ENCODE data around the gene SEC61B. TPM values are rescaled to one million over a fixed set of nuclear protein-coding genes. Genes with fewer than 3 reads are reported as not detected.
A peak's percentile ranks its signal among the peaks of the same experiment; 100 is the strongest.
"Not testable (repeated sequence)": the region's sequence is repeated elsewhere in the genome, so short reads cannot be mapped to it uniquely, and the experiment has no call there.

Gene SEC61B
- total RNA-seq, 2 experiments from 2014 or later = 122 to 124 TPM

DNA sequence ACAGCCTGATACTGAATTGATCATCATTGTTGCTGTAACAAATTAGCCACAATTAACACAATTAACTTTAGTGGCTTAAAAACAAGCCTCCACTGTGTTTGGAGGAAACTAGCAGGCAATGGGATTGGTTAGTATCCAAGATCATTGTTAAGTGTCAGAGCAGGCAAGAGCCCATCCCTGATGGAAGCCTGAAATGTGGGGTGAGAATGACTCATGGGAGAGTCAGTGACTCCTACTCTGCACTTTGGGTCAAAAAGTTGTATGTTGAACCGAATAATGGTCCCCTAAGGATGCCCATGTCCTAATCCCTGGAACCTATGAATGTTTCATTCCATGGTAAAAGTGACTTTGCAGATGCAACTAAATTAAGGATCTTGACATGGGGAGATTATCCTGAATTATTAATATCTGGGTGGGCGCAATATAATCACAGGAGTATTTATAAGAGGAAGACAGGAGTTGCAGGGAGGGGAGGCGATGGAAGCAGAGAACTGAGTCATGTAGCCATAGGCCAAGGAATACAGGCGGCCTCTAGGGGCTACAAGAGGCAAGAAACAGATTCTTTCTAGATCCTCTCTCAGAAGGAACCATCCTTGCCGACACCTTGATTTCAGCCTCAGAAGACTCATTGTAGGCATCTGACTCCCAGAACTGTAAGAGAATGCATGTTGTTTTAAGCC, 29.2 kb upstream of the SEC61B start:
- H3K4me3 Mint-ChIP-seq = no peak overlapping the region
- ChIA-PET CTCF (interaction anchor here (1.3 to 6.0 kb wide), 4 partner anchors 8 to 52 kb away, joined by 5 to 58 read pairs (median 6); no protein-coding TSS in a partner anchor), POLR2A (interaction anchor here (0.6 kb wide), 1 partner anchor 10 kb away, joined by 3 read pairs; no protein-coding TSS in a partner anchor)
- peaks cover 28% of the 10 kb centered on the region for H3K4me1 Mint-ChIP-seq (ENCODE audit: low read depth)
- no peaks in the 10 kb centered on the region for H3K36me3 Mint-ChIP-seq (ENCODE audit: low read depth)
- DNase-seq (no peak), ATAC-seq (peak; percentile 53)
- no peaks in the 10 kb centered on the region for H3K9me3 Mint-ChIP-seq (ENCODE audit: insufficient read depth)
- no peaks in the 10 kb centered on the region for H3K27me3 Mint-ChIP-seq (ENCODE audit: low read depth)
- H3K27ac Mint-ChIP-seq = no peak overlapping the region

GRCh38 chr9:99193466-99193821, 28.6 kb upstream of the SEC61B start:
- ATAC-seq = peak; percentile 87
- no peak overlapping the region for H3K4me3 Mint-ChIP-seq
- H3K27me3 Mint-ChIP-seq (ENCODE audit: low read depth) = no peaks in the 10 kb centered on the region
- H3K27ac Mint-ChIP-seq = no peak overlapping the region
- peak; percentile 48 for DNase-seq
- POLR2A ChIA-PET = interaction anchor here (0.6 kb wide), 1 partner anchor 11 kb away, joined by 3 read pairs; no protein-coding TSS in a partner anchor
- no peaks in the 10 kb centered on the region for H3K36me3 Mint-ChIP-seq (ENCODE audit: low read depth)
- no peaks in the 10 kb centered on the region for H3K9me3 Mint-ChIP-seq (ENCODE audit: insufficient read depth)
- CTCF ChIA-PET = interaction anchor here (1.3 to 6.0 kb wide), 5 partner anchors 8 to 171 kb away, joined by 3 to 58 read pairs (median 5); no protein-coding TSS in a partner anchor
- H3K4me1 Mint-ChIP-seq (ENCODE audit: low read depth) = peaks cover 31% of the 10 kb centered on the region

DNA sequence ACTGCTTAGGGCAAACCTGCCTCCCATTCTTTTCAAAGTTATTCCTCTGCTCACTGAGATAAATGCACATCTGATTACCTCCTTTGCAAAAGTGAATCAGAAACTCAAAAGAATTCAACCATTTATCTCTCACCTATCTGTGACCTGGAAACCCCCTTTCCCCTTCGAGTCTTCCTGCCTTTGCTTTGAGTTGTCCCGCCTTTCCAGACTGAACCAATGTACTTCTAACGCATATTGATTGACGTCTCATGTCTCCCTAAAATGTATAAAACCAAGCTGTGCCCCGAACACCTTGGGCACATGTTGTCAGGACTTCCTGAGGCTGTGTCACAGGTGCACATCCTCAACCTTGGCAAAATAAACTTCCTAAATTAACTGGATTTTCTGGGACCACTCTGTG, 25.6 kb upstream of the SEC61B start:
- H3K27ac Mint-ChIP-seq; ATAC-seq; DNase-seq; H3K36me3 Mint-ChIP-seq (ENCODE audit: low read depth); H3K27me3 Mint-ChIP-seq (ENCODE audit: low read depth); H3K4me3 Mint-ChIP-seq; H3K9me3 Mint-ChIP-seq (ENCODE audit: insufficient read depth): not testable (repeated sequence)
- CTCF ChIA-PET = interaction anchor here (1.0 to 6.0 kb wide), 3 partner anchors 11 to 1020 kb away, joined by 3 to 58 read pairs (median 17); no protein-coding TSS in a partner anchor
- H3K4me1 Mint-ChIP-seq (ENCODE audit: low read depth) = peaks cover 31% of the 10 kb centered on the region
- POLR2A ChIA-PET = interaction anchor here (1.3 to 2.2 kb wide), 2 partner anchors 25 to 26 kb away, joined by 3 to 6 read pairs; partner anchors contain the start of genes ALG2 and SEC61B

- ATAC-seq = no peak
- Mint-ChIP-seq H3K27ac (no peak overlapping the region), H3K4me3 (no peak overlapping the region)
Observed at GRCh38 chr9:99197124-99197630, 24.9 kb upstream of the SEC61B start.

GRCh38 chr9:99197987-99198386, 24.1 kb upstream of the SEC61B start:
- no peak for ATAC-seq
- Mint-ChIP-seq H3K9me3 (ENCODE audit: insufficient read depth) (no peaks in the 10 kb centered on the region), H3K27ac (no peak overlapping the region), H3K36me3 (ENCODE audit: low read depth) (no peaks in the 10 kb centered on the region), H3K4me3 (no peak overlapping the region), H3K4me1 (ENCODE audit: low read depth) (peaks cover 23% of the 10 kb centered on the region), H3K27me3 (ENCODE audit: low read depth) (no peaks in the 10 kb centered on the region)
- POLR2A ChIA-PET = interaction anchor here (0.6 to 2.2 kb wide), 2 partner anchors 24 to 222 kb away, joined by 3 to 6 read pairs; partner anchors contain the start of genes ALG2 and SEC61B
- no peak for DNase-seq
- CTCF ChIA-PET = interaction anchor here (0.9 to 6.0 kb wide), 4 partner anchors 13 to 58 kb away, joined by 3 to 58 read pairs (median 10); no protein-coding TSS in a partner anchor

More at GRCh38 chr9:99197124-99197630, 24.9 kb upstream of the SEC61B start:
- CTCF ChIA-PET = interaction anchor here (0.8 to 6.0 kb wide), 6 partner anchors 12 to 1019 kb away, joined by 3 to 58 read pairs (median 4); no protein-coding TSS in a partner anchor
- Mint-ChIP-seq H3K36me3 (ENCODE audit: low read depth) (no peaks in the 10 kb centered on the region), H3K27me3 (ENCODE audit: low read depth) (no peaks in the 10 kb centered on the region), H3K4me1 (ENCODE audit: low read depth) (peaks cover 30% of the 10 kb centered on the region), H3K9me3 (ENCODE audit: insufficient read depth) (no peaks in the 10 kb centered on the region)
- POLR2A ChIA-PET = interaction anchor here (0.6 to 2.2 kb wide), 4 partner anchors 24 to 715 kb away, joined by 3 to 7 read pairs (median 4); partner anchors contain the start of genes ALG2 and SEC61B
- DNase-seq = no peak

GRCh38 chr9:99199938-99200539, 22.0 kb upstream of the SEC61B start:
- no peaks in the 10 kb centered on the region for H3K9me3 Mint-ChIP-seq (ENCODE audit: insufficient read depth)
- ATAC-seq (no peak), DNase-seq (no peak)
- H3K27me3 Mint-ChIP-seq (ENCODE audit: low read depth) = no peaks in the 10 kb centered on the region
- POLR2A ChIA-PET = no interaction called here
- H3K27ac Mint-ChIP-seq = no peak overlapping the region
- no peaks in the 10 kb centered on the region for H3K36me3 Mint-ChIP-seq (ENCODE audit: low read depth)
- CTCF ChIA-PET = interaction anchor here (0.7 kb wide), 1 partner anchor 20 kb away, joined by 3 read pairs; no protein-coding TSS in a partner anchor
- H3K4me3 Mint-ChIP-seq = no peak overlapping the region
- H3K4me1 Mint-ChIP-seq (ENCODE audit: low read depth) = peaks cover 8% of the 10 kb centered on the region

- H3K36me3 Mint-ChIP-seq (ENCODE audit: low read depth) = no peaks in the 10 kb centered on the region
- no peak overlapping the region for H3K27ac Mint-ChIP-seq
- DNase-seq (no peak), ATAC-seq (no peak)
- no peaks in the 10 kb centered on the region for H3K9me3 Mint-ChIP-seq (ENCODE audit: insufficient read depth)
- peaks cover 9% of the 10 kb centered on the region for H3K27me3 Mint-ChIP-seq (ENCODE audit: low read depth)
- peaks cover 7% of the 10 kb centered on the region for H3K4me1 Mint-ChIP-seq (ENCODE audit: low read depth)
- POLR2A ChIA-PET = no interaction called here
- no peak overlapping the region for H3K4me3 Mint-ChIP-seq
- CTCF ChIA-PET = interaction anchor here (1.1 to 1.4 kb wide), 3 partner anchors 8 to 20 kb away, joined by 3 to 5 read pairs (median 4); partner anchors contain the start of genes ALG2 and SEC61B
Observed at GRCh38 chr9:99201603-99202002, 20.5 kb upstream of the SEC61B start.

DNA sequence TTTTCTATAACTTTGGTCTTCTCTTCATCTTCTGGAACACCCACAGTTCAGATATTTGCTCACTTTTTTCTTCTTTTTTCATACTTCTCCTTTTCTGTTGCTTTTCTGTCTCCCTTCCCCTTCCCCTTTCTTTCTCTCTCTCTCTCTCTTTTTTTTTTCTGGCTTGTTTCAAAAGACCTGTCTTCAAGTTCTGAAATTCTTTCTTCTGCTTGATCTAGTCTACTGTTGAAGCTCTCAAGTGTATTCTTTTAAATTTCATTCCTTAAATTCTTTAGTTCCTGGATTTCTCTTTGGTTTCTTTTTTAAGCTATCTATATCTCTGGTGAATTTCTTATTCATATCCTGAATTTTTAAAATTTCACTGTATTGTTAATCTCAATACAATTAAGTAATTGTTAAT, 11.5 kb upstream of the SEC61B start:
- peaks cover 10% of the 10 kb centered on the region for H3K36me3 Mint-ChIP-seq (ENCODE audit: low read depth)
- ATAC-seq = no peak
- POLR2A ChIA-PET = no interaction called here

DNA sequence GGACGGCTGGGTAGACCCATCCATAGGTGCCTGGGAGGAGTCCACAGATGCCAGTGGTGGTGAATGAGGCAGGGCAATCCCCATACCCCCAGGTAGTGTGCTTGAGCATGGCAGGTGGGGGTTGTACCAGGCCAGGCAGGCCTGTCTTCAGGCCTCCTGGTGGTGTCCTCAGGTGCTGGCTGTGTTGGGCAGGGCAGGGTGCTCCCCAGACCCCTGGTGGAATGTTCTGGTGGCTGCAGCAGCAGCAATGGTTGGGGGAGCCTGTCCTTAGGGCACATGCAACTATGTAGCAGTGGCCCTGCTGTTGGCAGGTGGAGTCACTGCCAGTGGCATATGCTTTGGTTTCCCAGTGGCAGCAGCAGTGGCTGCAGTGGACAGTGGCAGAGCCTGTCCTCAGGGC, 10.3 kb upstream of the SEC61B start:
- CTCF ChIA-PET = interaction anchor here (2.1 kb wide), 1 partner anchor 20 kb away, joined by 9 read pairs; no protein-coding TSS in a partner anchor
- POLR2A ChIA-PET = no interaction called here
- H3K36me3 Mint-ChIP-seq (ENCODE audit: low read depth) = peaks cover 15% of the 10 kb centered on the region
- H3K4me3 Mint-ChIP-seq = no peak overlapping the region
- H3K9me3 Mint-ChIP-seq (ENCODE audit: insufficient read depth) = no peaks in the 10 kb centered on the region
- peaks cover 6% of the 10 kb centered on the region for H3K4me1 Mint-ChIP-seq (ENCODE audit: low read depth)
- H3K27ac Mint-ChIP-seq = no peak overlapping the region
- ATAC-seq (peak; percentile 27), DNase-seq (no peak)
- H3K27me3 Mint-ChIP-seq (ENCODE audit: low read depth) = peaks cover 15% of the 10 kb centered on the region

More for the DNA sequence above, 11.5 kb upstream of the SEC61B start:
- Mint-ChIP-seq H3K4me3 (no peak overlapping the region), H3K27ac (no peak overlapping the region), H3K4me1 (ENCODE audit: low read depth) (no peaks in the 10 kb centered on the region), H3K27me3 (ENCODE audit: low read depth) (peaks cover 21% of the 10 kb centered on the region), H3K9me3 (ENCODE audit: insufficient read depth) (no peaks in the 10 kb centered on the region)
- CTCF ChIA-PET = interaction anchor here (0.9 to 2.1 kb wide), 4 partner anchors 21 to 407 kb away, joined by 3 to 9 read pairs (median 4); no protein-coding TSS in a partner anchor
- no peak for DNase-seq

DNA sequence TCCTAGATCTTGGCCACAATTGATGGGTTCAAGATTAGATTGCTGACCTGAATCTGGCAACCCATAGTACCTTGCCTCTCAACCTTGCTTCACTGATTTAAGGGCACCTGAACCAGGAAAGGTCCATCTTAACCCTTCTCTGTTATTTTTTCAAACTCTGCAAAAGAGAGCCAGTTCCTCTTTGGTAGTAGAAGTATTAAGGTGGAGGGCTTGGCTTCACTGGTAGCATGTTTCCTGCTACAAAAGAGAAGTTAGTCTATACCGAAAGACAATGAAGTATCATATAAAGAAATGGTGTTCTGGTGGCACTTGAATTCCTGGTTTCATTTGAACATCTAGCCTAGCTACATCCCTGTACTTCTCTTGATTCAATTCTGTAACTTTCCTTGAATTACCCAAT, 8.9 kb upstream of the SEC61B start:
- peaks cover 17% of the 10 kb centered on the region for H3K4me1 Mint-ChIP-seq (ENCODE audit: low read depth)
- H3K27ac Mint-ChIP-seq = no peak overlapping the region
- DNase-seq = no peak
- ChIA-PET POLR2A (no interaction called here), CTCF (no interaction called here)
- no peak for ATAC-seq
- H3K36me3 Mint-ChIP-seq (ENCODE audit: low read depth) = peaks cover 28% of the 10 kb centered on the region
- no peaks in the 10 kb centered on the region for H3K9me3 Mint-ChIP-seq (ENCODE audit: insufficient read depth)
- H3K27me3 Mint-ChIP-seq (ENCODE audit: low read depth) = peaks cover 5% of the 10 kb centered on the region
- no peak overlapping the region for H3K4me3 Mint-ChIP-seq

DNA sequence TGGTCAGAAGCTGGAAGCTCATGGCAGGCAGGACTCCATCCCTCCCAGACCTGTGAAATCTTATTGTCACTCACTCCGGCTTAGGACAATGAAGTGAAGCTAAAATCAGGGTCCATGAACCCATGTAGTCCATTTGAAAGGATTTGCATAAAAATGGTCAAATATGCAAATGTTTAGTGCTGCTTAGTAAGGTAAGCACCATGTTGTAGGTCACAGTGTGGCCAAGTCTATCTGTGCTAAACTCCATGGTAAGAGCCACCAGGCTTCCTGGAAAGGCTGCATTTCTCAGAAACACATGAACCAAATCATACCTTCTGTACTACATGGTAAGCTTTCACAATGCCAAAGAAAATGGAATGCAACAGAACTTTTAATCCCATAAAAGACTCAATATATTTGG, 6.0 kb upstream of the SEC61B start:
- DNase-seq (no peak), ATAC-seq (no peak)
- Mint-ChIP-seq H3K4me3 (no peak overlapping the region), H3K4me1 (ENCODE audit: low read depth) (peaks cover 40% of the 10 kb centered on the region), H3K36me3 (ENCODE audit: low read depth) (peaks cover 42% of the 10 kb centered on the region), H3K27me3 (ENCODE audit: low read depth) (no peaks in the 10 kb centered on the region), H3K27ac (no peak overlapping the region), H3K9me3 (ENCODE audit: insufficient read depth) (no peaks in the 10 kb centered on the region)
- ChIA-PET CTCF (interaction anchor here (0.7 to 1.5 kb wide), 3 partner anchors 15 to 31 kb away, joined by 3 to 7 read pairs (median 4); no protein-coding TSS in a partner anchor), POLR2A (no interaction called here)
